ENCODE measurements around the gene SLFN14.

Gene SLFN14

GRCh38 chr17:35548978-35549377, 11.6 kb downstream of the SLFN14 start:
- DNase-seq (ENCODE audit: low spot score): no peak
- no peak for TF ChIP-seq CTCF (IDR thresholded peaks at IDR 0.05; ENCODE audit: borderline replicate concordance, control extremely low read depth, extremely low read depth, insufficient read depth, missing control alignments)
- in situ Hi-C loops (cut with MboI; ENCODE audit: low sequenced_read_pairs, unreplicated experiment): no loop called here

- in situ Hi-C loops (cut with MboI; ENCODE audit: low sequenced_read_pairs, unreplicated experiment): no loop called here
- TF ChIP-seq CTCF (IDR thresholded peaks at IDR 0.05; ENCODE audit: borderline replicate concordance, control extremely low read depth, extremely low read depth, insufficient read depth, missing control alignments): no peak
- no peak for DNase-seq (ENCODE audit: low spot score)
These were observed 12.3 kb downstream of the SLFN14 start for GRCh38 chr17:35548208-35548810.

DNA sequence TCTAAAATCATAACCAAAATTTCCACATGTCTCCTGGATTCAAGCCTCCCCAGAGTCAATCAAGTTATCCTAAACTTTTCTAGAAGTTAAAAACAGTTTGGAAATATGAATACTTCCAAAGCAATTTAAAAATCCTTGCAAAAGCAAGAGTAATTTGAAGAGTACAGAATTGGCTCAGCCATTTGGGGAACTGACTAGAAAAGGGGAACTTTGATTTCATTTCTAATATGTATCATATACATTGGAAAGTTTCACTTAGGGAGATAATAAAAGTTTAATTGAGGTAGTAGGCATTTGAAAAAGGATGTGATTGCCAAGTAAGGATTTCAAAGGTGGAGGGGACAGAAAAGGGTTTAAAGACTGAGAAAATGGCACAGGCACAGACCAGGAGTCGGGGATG, 14.1 kb downstream of the SLFN14 start:
- DNase-seq (ENCODE audit: low spot score): no peak
- in situ Hi-C loops (cut with MboI; ENCODE audit: low sequenced_read_pairs, unreplicated experiment): no loop called here
- TF ChIP-seq CTCF (IDR thresholded peaks at IDR 0.05; ENCODE audit: borderline replicate concordance, control extremely low read depth, extremely low read depth, insufficient read depth, missing control alignments): no peak

GRCh38 chr17:35545150-35545549, 15.5 kb downstream of the SLFN14 start:
- in situ Hi-C loops (cut with MboI; ENCODE audit: low sequenced_read_pairs, unreplicated experiment): no loop called here
- no peak for TF ChIP-seq CTCF (IDR thresholded peaks at IDR 0.05; ENCODE audit: borderline replicate concordance, control extremely low read depth, extremely low read depth, insufficient read depth, missing control alignments)

GRCh38 chr17:35543856-35544255, 16.8 kb downstream of the SLFN14 start:
- TF ChIP-seq CTCF (IDR thresholded peaks at IDR 0.05; ENCODE audit: borderline replicate concordance, control extremely low read depth, extremely low read depth, insufficient read depth, missing control alignments): no peak
- no peak for DNase-seq (ENCODE audit: low spot score)
- in situ Hi-C loops (cut with MboI; ENCODE audit: low sequenced_read_pairs, unreplicated experiment): no loop called here

More at GRCh38 chr17:35545150-35545549, 15.5 kb downstream of the SLFN14 start:
- DNase-seq (ENCODE audit: low spot score): no peak

- in situ Hi-C loops (cut with MboI; ENCODE audit: low sequenced_read_pairs, unreplicated experiment): no loop called here
- DNase-seq (ENCODE audit: low spot score): no peak
- no peak for TF ChIP-seq CTCF (IDR thresholded peaks at IDR 0.05; ENCODE audit: borderline replicate concordance, control extremely low read depth, extremely low read depth, insufficient read depth, missing control alignments)
These were observed 17.6 kb downstream of the SLFN14 start for GRCh38 chr17:35542990-35543389.
